ENCODE data around the gene UEVLD. TPM values are rescaled to one million over a fixed set of nuclear protein-coding genes. Genes with fewer than 3 reads are reported as not detected.
"Not testable (repeated sequence)": the region's sequence is repeated elsewhere in the genome, so short reads cannot be mapped to it uniquely, and the experiment has no call there.

Gene UEVLD
- polyA plus RNA-seq, 3 donors = 4.1 to 10.3 (median 10.1) TPM

DNA sequence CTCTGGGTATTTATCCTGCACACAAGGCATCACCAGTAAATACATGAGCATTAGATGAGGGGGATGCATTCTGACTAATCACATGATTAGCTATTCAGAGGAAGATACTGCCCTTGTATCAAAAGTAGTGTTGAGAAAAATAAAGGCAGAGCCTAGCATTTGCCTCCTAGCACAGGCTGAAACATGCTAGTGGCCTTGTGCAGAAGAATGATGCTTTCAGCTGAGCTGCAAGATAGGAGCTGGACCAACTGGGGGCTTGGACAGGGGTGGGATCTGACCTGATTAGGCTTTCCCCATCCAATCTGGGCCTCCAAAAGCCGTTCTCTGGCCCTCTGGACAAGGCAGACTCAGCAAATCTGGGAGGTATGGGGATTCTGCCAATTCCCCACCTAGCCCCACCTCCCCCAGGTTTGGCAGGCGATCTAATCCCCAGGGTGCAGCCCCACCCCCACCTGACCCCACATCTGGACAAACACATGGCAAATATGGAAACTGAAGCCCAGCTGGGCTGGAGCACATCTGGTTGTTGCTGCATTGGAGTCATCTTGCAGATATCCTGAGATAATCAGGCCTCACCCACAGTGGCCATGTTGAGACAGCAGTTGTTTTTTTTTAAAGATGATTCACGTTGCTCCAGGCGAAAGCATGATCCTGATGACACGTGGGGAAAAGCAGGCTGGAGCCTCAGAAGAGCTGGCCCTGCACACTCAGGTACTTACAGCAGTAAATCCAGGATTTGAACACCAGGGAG lies 6.6 kb upstream of the UEVLD start:
- 61 to 80% (median 73%) methylated on average over 5 of the region's 5 CpGs for WGBS, 3 donors
- H3K27ac ChIP-seq (ENCODE audit: low read depth, low read length) = no peak overlapping the region

DNA sequence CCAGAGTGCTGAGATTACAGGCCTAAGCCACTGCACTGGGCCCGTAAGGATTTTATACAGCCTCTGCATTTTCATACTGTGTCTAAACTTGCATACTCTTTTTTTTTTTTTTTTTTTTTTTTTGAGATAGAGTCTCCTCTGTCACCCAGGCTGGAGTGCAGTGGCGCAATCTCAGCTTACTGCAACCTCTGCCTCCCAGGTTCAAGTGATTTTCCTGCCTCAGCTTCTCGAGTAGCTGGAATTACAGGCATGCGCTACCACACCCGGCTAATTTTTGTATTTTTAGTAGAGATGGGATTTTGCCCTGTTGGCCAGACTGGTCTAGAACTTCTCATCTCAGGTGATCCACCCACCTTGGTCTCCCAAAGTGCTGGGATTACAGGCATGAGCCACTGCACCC lies 5.6 kb upstream of the UEVLD start:
- not testable (repeated sequence) for H3K27ac ChIP-seq (ENCODE audit: low read depth, low read length)
- 83 to 92% (median 88%) methylated on average over 5 of the region's 5 CpGs for WGBS, 3 donors

DNA sequence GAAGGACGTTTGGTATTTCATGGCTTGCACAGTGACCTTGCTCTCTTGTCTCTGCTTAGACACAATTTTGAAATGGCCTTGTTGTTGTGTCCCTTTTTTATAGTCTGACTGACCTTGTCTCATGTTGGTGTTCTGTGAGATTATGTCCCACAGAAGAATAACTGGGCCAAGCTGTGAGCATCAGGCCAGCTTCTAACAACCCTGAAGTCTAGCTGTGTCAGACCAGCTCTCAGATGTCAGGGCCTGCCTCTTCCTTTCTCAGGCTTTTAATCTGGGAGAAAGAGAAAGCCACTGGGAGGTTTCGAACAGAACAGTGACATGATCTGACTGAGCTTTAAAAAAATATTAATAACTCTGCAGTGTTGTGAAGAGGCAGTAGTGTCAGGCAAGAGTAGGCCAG lies 2.0 kb upstream of the UEVLD start:
- H3K27ac ChIP-seq (ENCODE audit: low read depth, low read length) = no peak overlapping the region
- WGBS, 3 donors = 50 to 67% (median 51%) methylated on average over 2 of the region's 2 CpGs

DNA sequence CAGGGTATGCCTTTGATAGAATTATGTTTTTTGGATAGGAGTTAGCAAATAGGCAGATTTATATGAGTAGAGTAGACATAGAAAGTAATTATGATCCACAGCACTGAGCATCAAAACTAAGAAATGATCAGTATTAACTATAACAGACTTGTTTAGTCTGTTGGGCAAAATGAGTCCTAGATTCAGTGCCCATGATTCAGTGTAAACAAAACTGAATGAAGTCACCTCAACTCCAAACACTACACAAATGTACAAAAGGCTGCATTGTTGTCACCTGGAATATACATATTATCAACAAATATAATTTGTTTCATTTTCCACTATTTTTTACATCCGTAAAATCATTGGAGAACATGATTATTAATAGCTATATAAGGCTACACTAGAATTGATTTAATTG lies 6.7 kb downstream of the UEVLD start:
- H3K27ac ChIP-seq (ENCODE audit: low read depth, low read length) = no peak overlapping the region
- WGBS, 3 donors = 89 to 97% (median 91%) methylated on average over 1 of the region's 1 CpG

DNA sequence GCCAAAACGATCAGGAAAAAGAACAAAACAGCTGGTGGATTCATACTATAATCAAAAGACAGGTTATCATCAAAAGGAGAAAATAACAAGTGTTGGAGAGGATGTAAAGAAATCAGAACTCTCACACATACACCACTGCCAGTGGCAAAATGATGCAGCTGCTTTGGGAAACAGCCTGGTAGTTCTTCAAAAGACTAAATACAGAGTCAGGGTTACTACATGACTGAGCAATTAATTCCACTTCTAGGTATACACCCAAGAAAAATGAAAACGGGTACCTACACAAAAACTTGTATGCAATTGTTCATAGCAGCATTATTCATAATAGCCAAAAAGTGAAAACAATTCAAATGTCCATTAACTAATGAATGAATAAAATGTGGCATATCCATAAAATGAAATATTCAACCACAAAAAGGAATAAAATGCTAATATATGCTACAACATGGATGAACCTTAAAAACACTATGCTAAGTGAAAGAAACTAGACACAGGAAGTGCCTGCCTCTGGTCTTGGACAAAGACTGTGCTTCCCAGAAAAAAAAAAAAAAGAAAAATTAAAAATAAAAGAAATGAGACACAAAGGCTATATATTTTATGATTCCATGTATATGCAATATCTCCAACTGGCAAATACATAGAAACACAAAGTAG lies 8.3 kb downstream of the UEVLD start:
- WGBS, 3 donors = 78 to 82% (median 81%) methylated on average over 2 of the region's 2 CpGs
- no peak overlapping the region for H3K27ac ChIP-seq (ENCODE audit: low read depth, low read length)

DNA sequence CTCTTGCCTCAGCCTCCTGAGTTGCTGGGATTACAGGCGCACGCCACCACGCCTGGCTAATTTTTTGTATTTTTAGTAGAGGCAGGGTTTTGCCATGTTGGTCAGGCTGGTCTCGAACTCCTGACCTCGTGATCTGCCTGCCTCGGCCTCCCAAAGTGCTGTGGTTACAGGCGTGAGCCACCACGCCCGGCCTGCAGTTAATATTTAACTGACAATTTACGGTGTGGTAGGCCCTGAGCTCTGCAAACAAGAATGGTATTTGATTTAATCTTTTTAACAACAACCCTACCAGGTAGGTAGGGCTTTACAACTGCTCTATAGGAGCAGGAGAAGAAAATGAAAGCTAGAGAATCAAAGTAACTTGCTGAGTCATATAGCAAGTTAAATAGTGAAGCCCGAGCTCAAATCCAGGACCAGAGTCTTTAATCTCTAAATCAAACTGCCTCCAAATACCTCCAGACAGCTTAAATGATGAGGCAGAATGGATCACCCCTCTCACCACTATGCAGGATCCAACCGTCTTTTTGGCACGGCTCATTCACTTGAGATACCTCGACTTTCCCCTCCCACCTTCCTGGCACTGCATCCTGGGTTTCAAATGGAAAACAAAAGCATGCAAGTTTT lies 9.4 kb downstream of the UEVLD start:
- H3K27ac ChIP-seq (ENCODE audit: low read depth, low read length) = no peak overlapping the region
- WGBS, 3 donors = 77 to 83% (median 80%) methylated on average over 14 of the region's 14 CpGs

DNA sequence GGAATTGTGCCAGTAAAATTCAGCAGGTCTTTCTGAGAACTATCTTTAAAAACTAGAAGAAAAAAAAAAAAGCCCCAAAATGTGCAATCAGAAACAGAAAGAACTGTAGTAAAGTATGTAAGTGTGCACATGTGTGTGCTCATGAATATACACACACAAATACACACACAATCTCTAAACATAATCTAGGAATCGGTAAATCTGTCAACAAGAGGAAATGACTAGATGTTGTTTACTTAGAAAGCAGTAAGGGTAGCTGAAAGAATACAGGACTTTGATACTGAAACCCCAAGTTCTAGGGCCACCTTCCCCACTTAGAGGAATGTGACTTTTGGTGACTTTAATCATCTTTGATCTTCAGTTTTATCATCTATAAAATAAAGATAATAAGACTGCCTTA lies 13.2 kb downstream of the UEVLD start:
- H3K27ac ChIP-seq (ENCODE audit: low read depth, low read length) = no peak overlapping the region
- WGBS, 3 donors = 48 to 83% (median 64%) methylated on average over 1 of the region's 1 CpG

DNA sequence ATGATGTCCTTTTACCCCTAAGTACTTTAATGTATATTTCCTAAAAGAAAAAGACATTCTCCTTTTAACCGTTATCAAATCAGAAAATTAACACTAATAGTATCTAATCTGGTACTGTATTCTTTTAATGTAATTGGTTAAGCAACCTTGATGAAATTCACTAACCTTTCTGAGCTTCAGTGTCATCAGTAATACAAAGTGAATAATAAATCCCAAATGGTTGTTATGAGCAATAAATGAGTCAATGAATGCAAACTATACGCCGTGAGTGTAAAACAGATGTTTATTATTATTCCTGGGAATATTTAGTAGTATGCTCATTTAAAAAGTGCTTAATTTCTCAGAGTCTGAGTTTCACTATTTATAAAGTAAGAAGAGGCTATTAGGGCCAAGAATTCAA lies 21.5 kb downstream of the UEVLD start:
- 92 to 95% (median 93%) methylated on average over 3 of the region's 3 CpGs for WGBS, 3 donors
- H3K27ac ChIP-seq (ENCODE audit: low read depth, low read length) = no peak overlapping the region

DNA sequence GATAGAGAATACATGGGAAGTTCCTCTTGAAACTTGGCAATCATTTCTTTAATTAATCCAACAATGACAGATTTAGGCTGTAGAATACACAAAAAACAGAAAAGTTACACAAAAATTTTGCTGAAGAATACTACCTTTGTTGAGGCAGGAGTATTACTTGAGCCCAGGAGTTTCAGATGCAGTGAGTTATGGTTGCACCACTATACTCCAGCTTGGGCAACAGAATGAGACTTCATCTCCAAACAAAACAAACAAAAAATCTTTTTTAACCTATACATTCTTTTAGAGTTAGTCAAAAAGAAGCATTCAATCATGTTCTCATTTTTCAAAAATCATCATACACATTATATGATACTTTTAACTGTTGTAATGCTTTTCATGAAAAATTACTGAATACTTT lies 22.1 kb downstream of the UEVLD start:
- no peak overlapping the region for H3K27ac ChIP-seq (ENCODE audit: low read depth, low read length)

DNA sequence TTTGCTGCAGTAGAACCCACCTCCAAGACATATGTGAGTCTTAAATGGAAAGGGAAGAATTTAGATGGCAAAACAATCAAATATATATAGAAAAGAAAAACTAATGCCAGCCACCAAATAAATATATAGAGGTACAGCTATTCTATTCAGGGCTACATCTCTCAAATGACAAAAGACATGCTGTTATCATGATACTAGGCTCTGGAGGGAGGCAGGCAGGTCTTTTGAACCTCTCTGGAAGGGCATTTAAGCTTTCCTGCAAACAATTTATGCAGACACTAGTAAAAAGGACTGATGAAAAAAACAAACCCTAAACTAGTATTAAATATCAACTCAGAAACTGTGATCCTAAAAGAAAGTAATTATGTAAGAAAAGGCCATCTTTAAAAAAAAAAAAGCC lies 24.4 kb downstream of the UEVLD start:
- no peak overlapping the region for H3K27ac ChIP-seq (ENCODE audit: low read depth, low read length)

DNA sequence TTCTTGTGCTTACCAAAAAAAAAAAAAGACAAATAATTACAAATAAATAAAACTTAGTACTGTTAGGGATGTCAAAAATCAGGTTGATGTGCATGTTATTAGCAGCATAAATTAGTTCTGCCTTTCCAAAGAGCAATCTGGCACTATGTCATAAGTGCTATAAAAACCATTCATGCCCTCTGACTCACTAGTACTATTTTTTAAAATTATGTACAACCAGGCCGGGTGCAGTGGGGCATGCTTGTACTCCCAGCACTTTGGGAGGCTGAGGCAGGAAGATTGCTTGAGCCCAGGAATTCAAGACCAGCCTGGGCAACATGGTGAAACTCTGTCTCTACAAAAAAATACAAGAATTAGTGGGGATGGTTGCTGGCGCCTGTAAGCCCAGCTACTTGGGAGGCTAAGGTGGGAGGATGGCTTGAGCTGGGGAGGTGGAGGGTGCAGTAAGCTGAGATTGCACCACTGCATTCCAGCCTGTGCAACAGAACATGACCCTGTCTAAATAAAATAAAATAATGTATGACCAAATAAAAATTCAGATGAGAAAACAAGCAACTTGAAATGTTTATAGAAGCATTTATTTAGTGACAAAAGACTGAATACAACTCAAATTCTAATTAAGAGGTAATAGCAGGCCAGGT lies 25.3 kb downstream of the UEVLD start:
- no peak overlapping the region for H3K27ac ChIP-seq (ENCODE audit: low read depth, low read length)
- 85 to 86% (median 86%) methylated on average over 2 of the region's 2 CpGs for WGBS, 3 donors

DNA sequence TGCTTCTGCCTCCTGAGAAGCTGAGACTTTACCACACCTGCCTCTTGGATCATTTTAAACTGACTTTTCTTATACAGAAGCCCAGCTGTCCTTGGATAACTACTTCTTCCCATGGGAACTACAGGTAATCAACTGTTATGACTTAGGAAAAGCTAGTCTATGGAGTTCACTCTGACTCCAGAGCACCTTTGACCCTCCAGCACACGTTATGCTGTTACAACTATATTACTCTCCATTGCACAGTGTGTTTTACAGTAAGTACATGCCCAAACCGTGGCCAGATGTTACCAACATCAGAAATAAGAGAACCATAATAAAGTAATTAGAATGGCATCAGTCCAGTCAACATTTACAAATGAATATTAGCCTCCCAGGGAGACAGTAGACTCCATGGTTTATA lies 40.5 kb downstream of the UEVLD start:
- 79 to 83% (median 81%) methylated on average over 2 of the region's 2 CpGs for WGBS, 3 donors

DNA sequence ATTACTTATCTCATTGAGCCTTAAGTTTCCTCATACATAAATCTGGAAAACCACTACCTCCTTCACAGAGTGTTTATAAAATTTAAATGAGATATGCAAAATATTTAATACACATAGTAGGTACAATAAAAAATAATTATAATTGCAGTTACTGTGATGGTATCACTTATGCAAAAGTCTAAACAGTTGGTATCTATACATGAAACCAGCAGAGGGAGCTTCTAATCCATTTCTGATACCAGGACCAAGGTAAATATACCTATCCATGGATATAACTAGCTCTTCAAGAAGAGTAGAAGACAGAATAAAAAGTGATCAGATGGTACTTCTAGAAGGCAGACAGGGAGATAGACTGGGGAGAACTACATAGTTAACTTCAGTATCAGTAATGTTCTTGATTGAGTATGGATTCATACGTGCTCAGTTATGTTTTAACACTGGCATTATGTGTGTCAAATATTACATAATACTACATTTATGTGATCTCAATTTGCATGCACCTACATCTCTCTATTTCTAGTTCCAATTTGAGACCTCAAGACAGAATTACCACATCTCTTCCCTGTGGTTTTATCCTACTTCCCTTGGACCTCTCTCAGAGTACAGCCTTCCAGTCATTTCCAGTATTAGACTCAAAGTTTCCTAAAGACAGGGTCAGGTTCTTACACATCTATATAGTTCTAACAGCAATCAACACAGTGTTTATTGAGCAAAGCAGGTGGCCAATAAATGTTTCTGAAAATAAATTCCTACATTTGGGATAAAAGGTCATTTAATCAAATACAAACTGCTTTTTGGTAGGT lies 48.1 kb downstream of the UEVLD start:
- H3K27ac ChIP-seq (ENCODE audit: low read depth, low read length) = no peak overlapping the region
- 75 to 86% (median 78%) methylated on average over 1 of the region's 1 CpG for WGBS, 3 donors

More for the DNA sequence above, 40.5 kb downstream of the UEVLD start:
- no peak overlapping the region for H3K27ac ChIP-seq (ENCODE audit: low read depth, low read length)

DNA sequence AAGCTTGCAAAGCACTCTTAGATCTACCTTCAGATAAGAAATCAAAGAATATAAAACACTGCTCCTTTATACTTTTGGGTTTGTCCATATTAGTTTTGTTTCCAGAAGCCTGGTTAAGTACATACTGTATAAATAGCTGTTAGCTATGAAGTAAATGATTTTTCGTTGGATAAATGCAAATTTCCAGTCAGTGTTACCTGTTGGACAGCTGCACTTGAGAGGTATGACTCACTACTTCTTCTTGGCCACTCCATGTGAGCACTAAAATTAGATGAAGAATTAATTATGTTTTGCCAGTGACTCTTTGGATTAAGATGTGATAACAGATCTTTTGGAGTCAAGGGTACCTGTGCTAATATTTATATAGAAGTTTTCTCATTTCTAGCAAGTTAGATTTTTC lies 52.3 kb downstream of the UEVLD start:
- no peak overlapping the region for H3K27ac ChIP-seq (ENCODE audit: low read depth, low read length)

DNA sequence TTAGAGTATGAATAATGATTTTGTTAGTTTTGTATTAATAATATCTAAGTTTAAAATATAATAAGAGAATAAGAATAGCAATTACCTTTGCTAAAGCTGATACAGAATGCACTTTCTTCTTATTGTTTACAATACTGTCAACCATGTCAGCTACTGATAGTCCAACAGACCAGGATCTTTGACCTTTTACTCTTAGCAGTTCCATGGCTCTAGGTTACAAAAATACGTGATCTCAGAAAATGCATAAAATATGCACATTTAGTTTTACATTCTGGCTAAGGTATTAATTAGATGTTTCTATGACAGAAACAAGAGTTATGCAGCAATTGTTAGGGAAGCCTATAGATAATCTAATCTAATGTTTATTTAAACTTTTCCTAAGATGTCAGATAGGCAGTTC lies 54.3 kb downstream of the UEVLD start:
- 46 to 89% (median 83%) methylated on average over 1 of the region's 1 CpG for WGBS, 3 donors
- no peak overlapping the region for H3K27ac ChIP-seq (ENCODE audit: low read depth, low read length)

More for the DNA sequence above, 52.3 kb downstream of the UEVLD start:
- 54 to 91% (median 71%) methylated on average over 1 of the region's 1 CpG for WGBS, 3 donors

DNA sequence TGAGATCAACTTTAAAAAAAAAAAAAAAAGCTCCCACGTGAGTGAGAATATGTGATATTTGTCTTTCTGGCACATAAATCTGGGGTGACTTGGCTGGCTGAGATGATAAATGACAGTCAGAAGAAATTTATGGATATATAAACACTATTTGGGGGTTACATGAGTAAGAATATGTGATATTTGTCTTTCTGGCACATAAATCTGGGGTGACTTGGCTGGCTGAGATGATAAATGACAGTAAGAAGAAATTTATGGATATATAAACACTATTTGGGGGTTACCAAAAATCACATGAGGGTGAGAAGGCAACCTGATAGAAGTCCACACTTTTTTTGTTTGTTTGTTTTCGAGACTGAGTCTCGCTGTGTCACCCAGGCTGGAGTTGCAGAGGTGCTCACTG lies 55.2 kb downstream of the UEVLD start:
- WGBS, 3 donors = 94 to 98% (median 95%) methylated on average over 3 of the region's 3 CpGs
- H3K27ac ChIP-seq (ENCODE audit: low read depth, low read length) = no peak overlapping the region

DNA sequence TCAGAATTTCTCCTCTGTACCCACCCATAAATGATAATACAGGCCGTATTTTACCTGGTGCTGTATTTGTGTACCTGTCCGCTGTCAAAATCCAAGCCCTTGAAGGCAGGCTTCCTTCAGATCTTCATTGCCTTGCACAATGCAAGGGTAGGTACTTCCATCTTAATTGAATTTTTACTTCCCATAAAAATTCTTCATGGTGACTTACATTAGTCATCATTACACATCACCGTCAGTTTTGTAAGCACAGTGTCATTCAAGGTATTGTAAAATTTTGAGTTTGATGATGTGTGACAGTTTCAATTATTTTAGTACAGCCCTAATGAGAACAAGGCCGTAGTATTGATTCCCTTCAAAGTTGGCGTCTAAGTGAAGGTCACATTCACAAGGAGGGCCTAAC lies 61.0 kb downstream of the UEVLD start:
- WGBS, 3 donors = 15 to 47% (median 43%) methylated on average over 5 of the region's 5 CpGs
- no peak overlapping the region for H3K27ac ChIP-seq (ENCODE audit: low read depth, low read length)

DNA sequence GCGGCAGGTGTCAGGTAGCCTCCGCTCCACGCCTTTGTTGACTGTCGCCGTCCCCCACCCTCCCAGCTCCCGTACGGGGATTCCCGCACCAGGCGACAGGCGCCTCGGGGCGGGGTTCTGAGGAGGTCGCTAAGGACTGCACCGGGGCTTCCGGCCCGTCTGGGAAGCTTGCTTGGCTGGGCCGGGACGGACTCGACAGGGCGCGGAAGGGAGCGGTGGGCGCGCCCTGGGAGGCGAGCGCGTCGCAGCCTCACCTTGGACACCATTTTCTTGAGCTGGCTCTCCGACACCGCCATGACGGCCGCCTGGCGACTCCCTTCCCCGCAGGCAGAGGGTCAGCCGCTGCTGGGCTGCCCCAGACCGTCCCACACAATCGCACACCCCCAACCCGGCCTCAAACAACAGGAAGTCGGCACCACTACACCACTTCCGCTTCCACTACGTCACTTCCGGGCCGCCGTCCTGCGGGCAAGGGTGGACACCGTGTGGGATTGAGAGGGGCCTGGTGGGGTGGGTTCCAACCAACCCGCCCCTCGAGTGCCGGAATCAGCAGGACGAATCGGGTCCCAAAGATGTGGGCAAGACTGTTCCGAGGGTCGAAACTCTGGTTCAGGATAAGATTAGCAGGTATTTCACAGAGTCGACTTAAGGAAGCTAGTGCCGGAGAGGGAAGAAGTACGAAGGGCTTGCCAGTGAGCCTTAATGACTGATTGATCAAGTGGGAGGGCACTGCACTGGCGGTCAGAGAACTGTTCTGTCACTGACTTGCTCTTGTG lies 61.8 kb downstream of the UEVLD start, which contains the start of gene TSG101:
Gene TSG101 (minus strand): TSS at position 422 of the 776 bp plus-strand sequence. CDS start 126 bp downstream, at position 296.
- 0 to 1% (median 0%) methylated on average over 31 to 57 of the region's 57 CpGs for WGBS, 3 donors
- peak within 1 kb of the TSS; percentile 86 for H3K27ac ChIP-seq (ENCODE audit: low read depth, low read length)

Data from adipose tissue (tissue), 3 donors.